ENCODE results near the gene STK39.

The STK39 gene

GRCh38 chr2:167943368-167943767 is 304.0 kb downstream of the STK39 start:
- no peaks in the 10 kb centered on the region for H3K36me3 ChIP-seq (ENCODE audit: control insufficient read depth, insufficient read depth, low read length)
- H3K9me3 ChIP-seq (ENCODE audit: control insufficient read depth, insufficient read depth, low read length) = no peaks in the 10 kb centered on the region
- H3K27ac ChIP-seq (ENCODE audit: low read length) = no peak overlapping the region
- H3K27me3 ChIP-seq (ENCODE audit: control insufficient read depth, insufficient read depth, low read length) = no peaks in the 10 kb centered on the region
- no peak for DNase-seq (ENCODE audit: low read depth, low spot score)
- H3K4me3 ChIP-seq (ENCODE audit: low read length) = no peak overlapping the region
- H3K4me1 ChIP-seq (ENCODE audit: control insufficient read depth, insufficient read depth, low read length) = no peaks in the 10 kb centered on the region
- no CpG with 5 or more reads among the region's 1 CpG for WGBS (ENCODE audit: insufficient coverage, insufficient read length)

GRCh38 chr2:167942366-167943081 is 304.9 kb downstream of the STK39 start:
- no peak for DNase-seq (ENCODE audit: low read depth, low spot score)

DNA sequence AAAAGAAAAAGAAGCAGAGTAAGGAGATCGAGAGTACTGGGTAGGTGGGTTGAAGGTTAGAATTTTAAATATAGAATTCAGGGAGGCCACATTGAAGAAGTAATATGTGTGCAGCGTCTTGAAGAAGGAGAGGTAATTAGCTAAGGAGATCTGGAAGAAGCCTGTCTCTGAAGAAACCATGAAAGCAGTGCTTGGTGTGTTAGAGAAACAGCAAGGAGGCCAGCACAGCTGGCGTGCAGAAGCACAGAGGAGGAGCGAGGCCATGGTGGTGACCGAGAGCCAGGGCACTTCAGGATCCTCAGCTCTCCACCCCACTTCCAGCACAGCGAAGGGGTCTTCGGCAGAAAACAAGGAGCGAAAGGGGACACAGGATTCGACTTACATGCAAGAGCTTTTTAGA is 305.8 kb downstream of the STK39 start:
- no peaks in the 10 kb centered on the region for H3K27me3 ChIP-seq (ENCODE audit: control insufficient read depth, insufficient read depth, low read length)
- no peaks in the 10 kb centered on the region for H3K4me1 ChIP-seq (ENCODE audit: control insufficient read depth, insufficient read depth, low read length)
- DNase-seq (ENCODE audit: low read depth, low spot score) = no peak
- no peak overlapping the region for H3K4me3 ChIP-seq (ENCODE audit: low read length)
- H3K27ac ChIP-seq (ENCODE audit: low read length) = no peak overlapping the region
- H3K36me3 ChIP-seq (ENCODE audit: control insufficient read depth, insufficient read depth, low read length) = no peaks in the 10 kb centered on the region
- H3K9me3 ChIP-seq (ENCODE audit: control insufficient read depth, insufficient read depth, low read length) = no peaks in the 10 kb centered on the region
- 100% methylated on average over 1 of the region's 9 CpGs for WGBS (ENCODE audit: insufficient coverage, insufficient read length)

More at GRCh38 chr2:167942366-167943081, 304.9 kb downstream of the STK39 start:
- no CpG with 5 or more reads among the region's 3 CpGs for WGBS (ENCODE audit: insufficient coverage, insufficient read length)
- Histone ChIP-seq H3K27ac (ENCODE audit: low read length) (no peak overlapping the region), H3K9me3 (ENCODE audit: control insufficient read depth, insufficient read depth, low read length) (no peaks in the 10 kb centered on the region), H3K36me3 (ENCODE audit: control insufficient read depth, insufficient read depth, low read length) (no peaks in the 10 kb centered on the region), H3K27me3 (ENCODE audit: control insufficient read depth, insufficient read depth, low read length) (no peaks in the 10 kb centered on the region), H3K4me3 (ENCODE audit: low read length) (no peak overlapping the region), H3K4me1 (ENCODE audit: control insufficient read depth, insufficient read depth, low read length) (no peaks in the 10 kb centered on the region)

DNA sequence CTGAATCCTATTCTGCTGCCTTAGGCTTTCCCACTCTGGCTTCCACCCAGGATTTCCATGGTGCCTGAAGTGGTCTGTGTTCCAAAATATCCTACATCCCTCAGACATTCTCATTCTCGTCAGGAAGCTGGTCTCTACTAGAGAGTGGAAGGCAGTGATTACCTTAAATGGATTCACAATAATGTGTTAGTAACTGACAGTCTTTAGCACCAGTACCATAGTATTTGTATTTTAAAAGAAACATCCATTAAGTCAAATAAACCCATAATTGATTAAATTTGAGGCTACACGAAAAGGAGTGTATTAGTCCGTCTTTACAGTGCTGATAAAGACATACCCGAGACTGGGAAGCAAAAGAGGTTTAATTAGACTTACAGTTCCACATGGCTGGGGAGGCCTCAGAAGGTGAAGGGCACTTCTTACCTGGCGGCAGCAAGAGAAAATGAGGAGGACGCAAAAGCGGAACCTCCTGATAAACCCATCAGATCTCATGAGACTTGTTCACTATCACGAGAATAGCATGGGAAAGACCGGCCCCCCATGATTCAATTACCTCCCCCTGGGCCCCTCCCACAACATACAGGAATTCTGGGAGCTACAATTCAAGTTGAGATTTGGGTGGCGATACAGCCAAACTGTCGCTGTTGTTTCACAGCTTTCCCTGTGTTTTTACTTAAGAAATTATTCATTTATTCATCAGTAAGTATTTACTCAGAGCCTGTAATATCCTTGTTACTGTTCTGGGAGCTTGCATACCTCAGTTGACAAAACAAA is 306.5 kb downstream of the STK39 start:
- H3K9me3 ChIP-seq (ENCODE audit: control insufficient read depth, insufficient read depth, low read length) = no peaks in the 10 kb centered on the region
- whole genome bisulfite sequencing (ENCODE audit: insufficient coverage, insufficient read length) = no CpG with 5 or more reads among the region's 11 CpGs
- H3K27ac ChIP-seq (ENCODE audit: low read length) = no peak overlapping the region
- H3K4me3 ChIP-seq (ENCODE audit: low read length) = no peak overlapping the region
- H3K4me1 ChIP-seq (ENCODE audit: control insufficient read depth, insufficient read depth, low read length) = no peaks in the 10 kb centered on the region
- H3K27me3 ChIP-seq (ENCODE audit: control insufficient read depth, insufficient read depth, low read length) = no peaks in the 10 kb centered on the region
- DNase-seq (ENCODE audit: low read depth, low spot score) = no peak
- no peaks in the 10 kb centered on the region for H3K36me3 ChIP-seq (ENCODE audit: control insufficient read depth, insufficient read depth, low read length)

- DNase-seq (ENCODE audit: low read depth, low spot score) = no peak
- Histone ChIP-seq H3K4me1 (ENCODE audit: control insufficient read depth, insufficient read depth, low read length) (no peaks in the 10 kb centered on the region), H3K27ac (ENCODE audit: low read length) (no peak overlapping the region), H3K9me3 (ENCODE audit: control insufficient read depth, insufficient read depth, low read length) (no peaks in the 10 kb centered on the region), H3K27me3 (ENCODE audit: control insufficient read depth, insufficient read depth, low read length) (no peaks in the 10 kb centered on the region), H3K36me3 (ENCODE audit: control insufficient read depth, insufficient read depth, low read length) (no peaks in the 10 kb centered on the region; the same call in 1 of the 2 replicates), H3K4me3 (ENCODE audit: low read length) (no peak overlapping the region)
- no CpG with 5 or more reads among the region's 3 CpGs for WGBS (ENCODE audit: insufficient coverage, insufficient read length)
These were observed 307.1 kb downstream of the STK39 start for GRCh38 chr2:167940346-167940725.

DNA sequence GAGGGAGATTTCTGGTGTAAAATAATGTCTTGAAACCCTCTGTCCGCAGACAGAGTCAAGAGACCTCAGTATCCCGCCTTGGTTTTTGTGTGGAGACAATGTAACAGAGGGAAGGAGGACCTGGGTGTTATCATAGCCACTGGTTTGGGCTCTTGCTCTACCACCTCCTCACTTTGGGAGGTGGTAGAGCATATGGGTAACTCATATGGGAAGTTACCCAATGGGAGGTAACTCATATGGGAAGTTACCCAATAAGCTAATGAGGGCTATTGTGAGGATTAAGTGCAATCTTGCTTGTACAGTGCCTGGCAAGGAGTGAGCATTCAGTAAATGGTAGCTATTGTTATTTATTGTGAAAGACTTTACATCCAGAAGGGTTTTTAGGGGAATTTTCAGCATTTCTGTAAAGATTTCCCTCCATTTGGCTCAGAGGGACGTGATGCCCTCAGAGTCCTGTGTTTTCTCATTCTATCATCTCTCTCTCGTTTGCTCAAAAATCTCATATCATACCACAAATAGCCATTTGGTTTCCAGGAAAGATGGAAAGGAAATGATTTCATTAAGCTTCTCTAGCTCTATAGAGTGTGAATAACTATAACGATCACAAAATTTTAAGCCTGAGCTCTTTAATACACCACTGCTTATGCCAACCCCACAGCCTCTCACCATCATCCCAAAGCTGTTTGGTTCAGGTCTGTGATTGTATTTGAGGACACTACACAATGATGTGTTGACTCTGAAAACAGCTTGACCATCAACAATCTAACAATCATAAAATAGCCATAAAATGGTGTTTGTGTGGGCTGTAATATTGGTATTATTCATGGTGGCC is 307.7 kb downstream of the STK39 start:
- Histone ChIP-seq H3K27me3 (ENCODE audit: control insufficient read depth, insufficient read depth, low read length) (no peaks in the 10 kb centered on the region), H3K4me1 (ENCODE audit: control insufficient read depth, insufficient read depth, low read length) (no peaks in the 10 kb centered on the region), H3K36me3 (ENCODE audit: control insufficient read depth, insufficient read depth, low read length) (no peaks in the 10 kb centered on the region; the same call in 1 of the 2 replicates), H3K4me3 (ENCODE audit: low read length) (no peak overlapping the region), H3K9me3 (ENCODE audit: control insufficient read depth, insufficient read depth, low read length) (no peaks in the 10 kb centered on the region), H3K27ac (ENCODE audit: low read length) (no peak overlapping the region)
- DNase-seq (ENCODE audit: low read depth, low spot score) = no peak
- WGBS (ENCODE audit: insufficient coverage, insufficient read length) = no CpG with 5 or more reads among the region's 5 CpGs

GRCh38 chr2:167937403-167937802 is 310.0 kb downstream of the STK39 start:
- Histone ChIP-seq H3K36me3 (ENCODE audit: control insufficient read depth, insufficient read depth, low read length) (no peaks in the 10 kb centered on the region; the same call in 1 of the 2 replicates), H3K4me1 (ENCODE audit: control insufficient read depth, insufficient read depth, low read length) (no peaks in the 10 kb centered on the region), H3K9me3 (ENCODE audit: control insufficient read depth, insufficient read depth, low read length) (no peaks in the 10 kb centered on the region), H3K27ac (ENCODE audit: low read length) (no peak overlapping the region), H3K4me3 (ENCODE audit: low read length) (no peak overlapping the region), H3K27me3 (ENCODE audit: control insufficient read depth, insufficient read depth, low read length) (no peaks in the 10 kb centered on the region)
- no CpG with 5 or more reads among the region's 1 CpG for WGBS (ENCODE audit: insufficient coverage, insufficient read length)
- no peak for DNase-seq (ENCODE audit: low read depth, low spot score)

GRCh38 chr2:167935803-167936110 is 311.6 kb downstream of the STK39 start:
- WGBS (ENCODE audit: insufficient coverage, insufficient read length) = no CpG with 5 or more reads among the region's 4 CpGs
- Histone ChIP-seq H3K9me3 (ENCODE audit: control insufficient read depth, insufficient read depth, low read length) (no peaks in the 10 kb centered on the region), H3K4me1 (ENCODE audit: control insufficient read depth, insufficient read depth, low read length) (no peaks in the 10 kb centered on the region), H3K27ac (ENCODE audit: low read length) (no peak overlapping the region), H3K36me3 (ENCODE audit: control insufficient read depth, insufficient read depth, low read length) (no peaks in the 10 kb centered on the region; the same call in 1 of the 2 replicates), H3K4me3 (ENCODE audit: low read length) (no peak overlapping the region), H3K27me3 (ENCODE audit: control insufficient read depth, insufficient read depth, low read length) (no peaks in the 10 kb centered on the region)
- DNase-seq (ENCODE audit: low read depth, low spot score) = no peak

DNA sequence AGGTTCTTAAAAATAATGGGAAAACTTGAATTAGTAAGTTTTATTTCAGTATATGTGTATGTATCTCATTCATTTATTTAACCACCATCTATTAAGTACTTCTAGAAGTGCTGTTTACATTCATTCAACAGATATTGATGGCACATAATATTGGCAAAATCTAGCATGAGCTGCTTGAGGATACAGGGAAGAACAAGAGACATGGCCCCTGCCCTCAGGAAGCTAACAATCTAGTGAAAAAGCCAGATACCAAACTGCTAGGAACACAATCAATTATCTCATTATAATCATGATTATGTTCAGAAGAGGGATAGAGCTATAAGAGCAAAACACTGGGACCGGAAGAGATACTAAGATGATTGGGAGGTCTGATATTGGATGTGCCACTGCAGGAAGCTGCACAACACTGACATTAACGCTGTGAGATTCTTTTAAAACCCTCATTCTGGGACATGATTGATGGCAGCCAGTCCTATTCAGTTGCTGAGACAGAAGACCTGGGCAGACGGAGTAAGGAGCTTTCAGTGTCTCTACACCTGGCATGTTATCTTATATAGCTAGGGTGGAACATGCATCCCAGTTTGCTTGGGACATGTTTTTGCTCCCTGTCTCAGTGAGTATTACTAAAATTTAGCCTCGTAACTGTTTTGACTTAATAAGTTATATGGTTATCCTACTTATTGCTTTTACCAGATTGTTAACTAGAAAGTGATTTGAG is 314.1 kb downstream of the STK39 start:
- H3K36me3 ChIP-seq (ENCODE audit: control insufficient read depth, insufficient read depth, low read length) = no peaks in the 10 kb centered on the region; the same call in 1 of the 2 replicates
- no peaks in the 10 kb centered on the region for H3K9me3 ChIP-seq (ENCODE audit: control insufficient read depth, insufficient read depth, low read length)
- no peak overlapping the region for H3K4me3 ChIP-seq (ENCODE audit: low read length)
- DNase-seq (ENCODE audit: low read depth, low spot score) = no peak
- no peaks in the 10 kb centered on the region for H3K4me1 ChIP-seq (ENCODE audit: control insufficient read depth, insufficient read depth, low read length)
- no peaks in the 10 kb centered on the region for H3K27me3 ChIP-seq (ENCODE audit: control insufficient read depth, insufficient read depth, low read length)
- no CpG with 5 or more reads among the region's 4 CpGs for WGBS (ENCODE audit: insufficient coverage, insufficient read length)
- H3K27ac ChIP-seq (ENCODE audit: low read length) = no peak overlapping the region
